ENCODE data around the gene HS6ST3.

HS6ST3 gene

GRCh38 chr13:96661612-96662011 is 571.7 kb downstream of the HS6ST3 start:
- WGBS, result 95% methylated on average over 2 of the region's 2 CpGs
- no peaks in the 10 kb centered on the region for H3K36me3 ChIP-seq (ENCODE audit: insufficient read depth, low read length)
- no peak overlapping the region for H3K9ac ChIP-seq (ENCODE audit: low read depth, low read length)
- peaks cover 14% of the 10 kb centered on the region for H3K9me3 ChIP-seq (ENCODE audit: insufficient read depth, low read depth, low read length)
- H3K4me3 ChIP-seq (ENCODE audit: low read length), result no peak overlapping the region
- H3K4me1 ChIP-seq (ENCODE audit: insufficient read depth, low read length), result no peaks in the 10 kb centered on the region
- H3K27ac ChIP-seq (ENCODE audit: low read depth, low read length), result no peak overlapping the region
- no peaks in the 10 kb centered on the region for H3K27me3 ChIP-seq (ENCODE audit: insufficient read depth, low read length)

- 89% methylated on average over 3 of the region's 3 CpGs for WGBS
- Histone ChIP-seq H3K27ac (ENCODE audit: low read depth, low read length) (no peak overlapping the region), H3K36me3 (ENCODE audit: insufficient read depth, low read length) (no peaks in the 10 kb centered on the region), H3K4me3 (ENCODE audit: low read length) (no peak overlapping the region), H3K4me1 (ENCODE audit: insufficient read depth, low read length) (no peaks in the 10 kb centered on the region), H3K27me3 (ENCODE audit: insufficient read depth, low read length) (no peaks in the 10 kb centered on the region), H3K9me3 (ENCODE audit: insufficient read depth, low read depth, low read length) (peaks cover 14% of the 10 kb centered on the region), H3K9ac (ENCODE audit: low read depth, low read length) (no peak overlapping the region)
Observed at GRCh38 chr13:96662036-96662435, 572.1 kb downstream of the HS6ST3 start.

- Histone ChIP-seq H3K27me3 (ENCODE audit: insufficient read depth, low read length) (no peaks in the 10 kb centered on the region), H3K27ac (ENCODE audit: low read depth, low read length) (no peak overlapping the region), H3K4me3 (ENCODE audit: low read length) (no peak overlapping the region), H3K9ac (ENCODE audit: low read depth, low read length) (no peak overlapping the region), H3K9me3 (ENCODE audit: insufficient read depth, low read depth, low read length) (peaks cover 5% of the 10 kb centered on the region; the same call in 1 of the 2 replicates), H3K4me1 (ENCODE audit: insufficient read depth, low read length) (no peaks in the 10 kb centered on the region), H3K36me3 (ENCODE audit: insufficient read depth, low read length) (no peaks in the 10 kb centered on the region)
- 93% methylated on average over 4 of the region's 5 CpGs for WGBS
Observed at GRCh38 chr13:96667294-96668018, 577.5 kb downstream of the HS6ST3 start.

DNA sequence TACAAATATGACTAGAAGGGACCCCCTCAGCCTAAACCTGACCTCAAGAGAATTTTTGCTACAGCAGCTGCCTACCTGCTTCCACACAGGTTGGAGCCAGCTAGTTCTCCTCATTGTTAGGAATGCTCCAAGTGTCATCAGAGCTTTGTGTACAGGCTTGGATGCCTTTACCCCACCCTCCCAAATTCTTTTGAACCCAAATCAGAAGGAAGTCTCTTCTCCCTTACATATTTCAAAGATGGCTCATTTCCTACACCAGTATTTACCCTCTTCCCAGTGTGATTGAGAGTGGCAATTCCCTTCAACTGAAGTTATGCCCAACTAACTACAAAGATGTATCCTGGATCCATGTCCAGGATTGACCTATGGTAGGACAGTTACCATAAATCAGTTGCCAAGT is 581.2 kb downstream of the HS6ST3 start:
- Histone ChIP-seq H3K4me3 (ENCODE audit: low read length) (no peak overlapping the region), H3K9ac (ENCODE audit: low read depth, low read length) (no peak overlapping the region), H3K27me3 (ENCODE audit: insufficient read depth, low read length) (no peaks in the 10 kb centered on the region), H3K27ac (ENCODE audit: low read depth, low read length) (no peak overlapping the region), H3K4me1 (ENCODE audit: insufficient read depth, low read length) (no peaks in the 10 kb centered on the region), H3K9me3 (ENCODE audit: insufficient read depth, low read depth, low read length) (no peaks in the 10 kb centered on the region), H3K36me3 (ENCODE audit: insufficient read depth, low read length) (no peaks in the 10 kb centered on the region)

- Histone ChIP-seq H3K27me3 (ENCODE audit: insufficient read depth, low read length) (no peaks in the 10 kb centered on the region), H3K27ac (ENCODE audit: low read depth, low read length) (no peak overlapping the region), H3K9me3 (ENCODE audit: insufficient read depth, low read depth, low read length) (no peaks in the 10 kb centered on the region), H3K4me1 (ENCODE audit: insufficient read depth, low read length) (no peaks in the 10 kb centered on the region), H3K9ac (ENCODE audit: low read depth, low read length) (no peak overlapping the region), H3K4me3 (ENCODE audit: low read length) (no peak overlapping the region), H3K36me3 (ENCODE audit: insufficient read depth, low read length) (no peaks in the 10 kb centered on the region)
Observed at GRCh38 chr13:96672016-96672415, 582.1 kb downstream of the HS6ST3 start.

DNA sequence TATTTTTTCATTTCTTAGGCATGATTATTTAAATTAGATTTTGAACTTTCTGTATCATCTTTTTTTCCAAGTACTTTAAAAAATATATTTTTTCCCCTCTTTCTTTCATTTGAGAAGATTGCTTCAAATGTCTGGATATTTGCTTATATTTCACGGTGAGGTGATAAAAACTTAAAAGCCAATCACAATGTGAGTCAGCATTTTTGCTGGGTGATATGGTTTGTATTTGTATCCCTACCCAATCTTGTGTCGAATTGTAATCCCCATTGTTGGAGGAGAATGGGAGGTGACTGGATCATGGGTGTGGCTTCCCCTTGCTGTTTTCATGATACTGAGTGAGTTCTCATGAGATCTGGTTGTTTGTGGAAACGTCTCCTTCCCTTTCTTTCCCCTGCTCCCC is 583.9 kb downstream of the HS6ST3 start:
- Histone ChIP-seq H3K27ac (ENCODE audit: low read depth, low read length) (no peak overlapping the region), H3K9me3 (ENCODE audit: insufficient read depth, low read depth, low read length) (no peaks in the 10 kb centered on the region), H3K4me1 (ENCODE audit: insufficient read depth, low read length) (no peaks in the 10 kb centered on the region), H3K9ac (ENCODE audit: low read depth, low read length) (no peak overlapping the region), H3K4me3 (ENCODE audit: low read length) (no peak overlapping the region), H3K36me3 (ENCODE audit: insufficient read depth, low read length) (no peaks in the 10 kb centered on the region), H3K27me3 (ENCODE audit: insufficient read depth, low read length) (no peaks in the 10 kb centered on the region)
- WGBS, result 91% methylated on average over 3 of the region's 3 CpGs

DNA sequence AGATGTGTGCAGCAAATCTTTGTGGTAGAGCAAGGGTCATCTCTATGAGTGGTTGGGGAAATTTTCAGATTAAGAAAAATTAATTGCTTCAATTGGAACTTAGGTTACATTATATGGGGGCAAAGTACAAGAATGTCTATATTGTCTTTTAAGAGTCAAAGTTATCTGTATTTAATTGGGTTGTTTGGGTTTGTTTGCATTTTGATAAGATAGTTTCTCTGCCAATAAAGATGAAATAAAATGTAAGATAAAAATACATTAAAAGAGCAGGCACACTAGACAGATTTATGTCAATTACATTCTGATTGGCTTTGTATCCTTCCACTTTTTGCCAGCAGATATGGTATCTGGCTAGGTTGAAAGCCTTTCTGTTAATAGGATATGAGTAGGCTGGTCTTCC is 587.1 kb downstream of the HS6ST3 start:
- H3K4me3 ChIP-seq (ENCODE audit: low read length), result no peak overlapping the region
- no peaks in the 10 kb centered on the region for H3K9me3 ChIP-seq (ENCODE audit: insufficient read depth, low read depth, low read length)
- no peak overlapping the region for H3K9ac ChIP-seq (ENCODE audit: low read depth, low read length)

GRCh38 chr13:96678801-96679200 is 588.9 kb downstream of the HS6ST3 start:
- Histone ChIP-seq H3K27me3 (ENCODE audit: insufficient read depth, low read length) (no peaks in the 10 kb centered on the region), H3K9me3 (ENCODE audit: insufficient read depth, low read depth, low read length) (no peaks in the 10 kb centered on the region), H3K27ac (ENCODE audit: low read depth, low read length) (no peak overlapping the region), H3K36me3 (ENCODE audit: insufficient read depth, low read length) (no peaks in the 10 kb centered on the region), H3K9ac (ENCODE audit: low read depth, low read length) (no peak overlapping the region), H3K4me3 (ENCODE audit: low read length) (no peak overlapping the region), H3K4me1 (ENCODE audit: insufficient read depth, low read length) (no peaks in the 10 kb centered on the region)
- WGBS, result 100% methylated on average over 2 of the region's 2 CpGs

More for the DNA sequence above, 587.1 kb downstream of the HS6ST3 start:
- H3K36me3 ChIP-seq (ENCODE audit: insufficient read depth, low read length), result no peaks in the 10 kb centered on the region
- no peak overlapping the region for H3K27ac ChIP-seq (ENCODE audit: low read depth, low read length)
- no peaks in the 10 kb centered on the region for H3K27me3 ChIP-seq (ENCODE audit: insufficient read depth, low read length)
- no peaks in the 10 kb centered on the region for H3K4me1 ChIP-seq (ENCODE audit: insufficient read depth, low read length)

GRCh38 chr13:96680898-96681297 is 591.0 kb downstream of the HS6ST3 start:
- Histone ChIP-seq H3K4me1 (ENCODE audit: insufficient read depth, low read length) (no peaks in the 10 kb centered on the region), H3K36me3 (ENCODE audit: insufficient read depth, low read length) (no peaks in the 10 kb centered on the region), H3K27me3 (ENCODE audit: insufficient read depth, low read length) (no peaks in the 10 kb centered on the region), H3K9me3 (ENCODE audit: insufficient read depth, low read depth, low read length) (no peaks in the 10 kb centered on the region), H3K4me3 (ENCODE audit: low read length) (no peak overlapping the region), H3K9ac (ENCODE audit: low read depth, low read length) (no peak overlapping the region), H3K27ac (ENCODE audit: low read depth, low read length) (no peak overlapping the region)
- 89% methylated on average over 4 of the region's 5 CpGs for WGBS

- no peaks in the 10 kb centered on the region for H3K9me3 ChIP-seq (ENCODE audit: insufficient read depth, low read depth, low read length)
- H3K4me1 ChIP-seq (ENCODE audit: insufficient read depth, low read length), result no peaks in the 10 kb centered on the region
- no peaks in the 10 kb centered on the region for H3K27me3 ChIP-seq (ENCODE audit: insufficient read depth, low read length)
- no peak overlapping the region for H3K27ac ChIP-seq (ENCODE audit: low read depth, low read length)
- no peak overlapping the region for H3K9ac ChIP-seq (ENCODE audit: low read depth, low read length)
- no peaks in the 10 kb centered on the region for H3K36me3 ChIP-seq (ENCODE audit: insufficient read depth, low read length)
- H3K4me3 ChIP-seq (ENCODE audit: low read length), result no peak overlapping the region
Observed at GRCh38 chr13:96681766-96682165, 591.9 kb downstream of the HS6ST3 start.

- WGBS, result 94% methylated on average over 4 of the region's 4 CpGs
- Histone ChIP-seq H3K27me3 (ENCODE audit: insufficient read depth, low read length) (no peaks in the 10 kb centered on the region), H3K4me1 (ENCODE audit: insufficient read depth, low read length) (no peaks in the 10 kb centered on the region), H3K9me3 (ENCODE audit: insufficient read depth, low read depth, low read length) (no peaks in the 10 kb centered on the region), H3K9ac (ENCODE audit: low read depth, low read length) (no peak overlapping the region), H3K36me3 (ENCODE audit: insufficient read depth, low read length) (no peaks in the 10 kb centered on the region), H3K4me3 (ENCODE audit: low read length) (no peak overlapping the region), H3K27ac (ENCODE audit: low read depth, low read length) (no peak overlapping the region)
Observed at GRCh38 chr13:96684469-96684868, 594.6 kb downstream of the HS6ST3 start.

DNA sequence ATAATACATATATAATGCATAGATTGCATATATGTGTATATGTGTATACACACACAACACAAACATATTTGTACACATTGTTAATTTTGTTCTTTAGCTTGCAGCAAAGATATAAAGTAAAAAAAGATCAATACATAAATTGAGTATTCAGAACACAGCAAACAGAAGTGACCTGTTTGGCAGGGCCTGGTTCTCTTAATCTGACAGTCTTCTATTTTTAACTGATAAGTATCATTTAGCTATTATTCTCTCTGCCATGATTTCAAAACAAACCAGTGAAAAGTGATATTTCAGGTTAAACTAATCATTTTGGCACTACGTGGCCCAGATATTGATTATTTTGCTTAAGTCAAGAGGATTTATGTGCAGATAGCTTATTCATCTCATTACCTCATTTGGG is 595.0 kb downstream of the HS6ST3 start:
- no peak overlapping the region for H3K27ac ChIP-seq (ENCODE audit: low read depth, low read length)
- no peak overlapping the region for H3K9ac ChIP-seq (ENCODE audit: low read depth, low read length)
- 100% methylated on average over 1 of the region's 1 CpG for WGBS
- no peak overlapping the region for H3K4me3 ChIP-seq (ENCODE audit: low read length)
- no peaks in the 10 kb centered on the region for H3K9me3 ChIP-seq (ENCODE audit: insufficient read depth, low read depth, low read length)
- H3K4me1 ChIP-seq (ENCODE audit: insufficient read depth, low read length), result no peaks in the 10 kb centered on the region
- no peaks in the 10 kb centered on the region for H3K27me3 ChIP-seq (ENCODE audit: insufficient read depth, low read length)
- H3K36me3 ChIP-seq (ENCODE audit: insufficient read depth, low read length), result no peaks in the 10 kb centered on the region
